ENCODE results near the gene FAM184B. TPM values are rescaled to one million over a fixed set of nuclear protein-coding genes. Genes with fewer than 3 reads are reported as not detected.

FAM184B gene
- total RNA-seq, 1 experiment from 2014 or later = 0.07 TPM

GRCh38 chr4:17650406-17650805, 131.0 kb downstream of the FAM184B start:
- BruUV-seq (replicated peaks) = no TSS peak
- Histone ChIP-seq H3K9me2 (ENCODE audit: insufficient read depth) (no peaks in the 10 kb centered on the region), H3K36me3 (ENCODE audit: control insufficient read depth in 1 of 2, insufficient read depth in 2 of 2, low read length in 2 of 2) (no peaks in the 10 kb centered on the region), H3K9ac (ENCODE audit: low read length) (no peak overlapping the region), H4K20me1 (ENCODE audit: insufficient read depth) (no peaks in the 10 kb centered on the region), H3K79me2 (ENCODE audit: insufficient read depth, low read length) (no peaks in the 10 kb centered on the region), H3K9me3 (ENCODE audit: control insufficient read depth in 1 of 2, insufficient read depth in 1 of 2, low read depth in 1 of 2, low read length in 2 of 2) (no peaks in the 10 kb centered on the region), H3K4me1 (ENCODE audit: control insufficient read depth in 1 of 2, insufficient read depth in 2 of 2, low read length in 2 of 2) (no peaks in the 10 kb centered on the region), H3K27me3 (ENCODE audit: insufficient read depth, low read length) (no peaks in the 10 kb centered on the region), H3K4me3 (replicated peaks in 1 of 2; ENCODE audit: low read depth in 1 of 2, low read length in 2 of 2) (no peak overlapping the region), H3K27ac (ENCODE audit: low read depth, low read length) (no peak overlapping the region), H2AFZ (ENCODE audit: low read depth, low read length, poor library complexity, severe bottlenecking) (no peak overlapping the region), H3K4me2 (ENCODE audit: low read length) (no peak overlapping the region)
- intact Hi-C loops (cut with micrococcal nuclease) = no loop called here
- TF ChIP-seq POLR2AphosphoS5 (IDR thresholded peaks at IDR 0.05; ENCODE audit: low read depth, low read length) = no peak
- TF ChIP-seq ELF1 (IDR thresholded peaks at IDR 0.05; ENCODE audit: borderline replicate concordance, low read depth) = no peak
- no peak for TF ChIP-seq TCF7L2 (IDR thresholded peaks at IDR 0.05; ENCODE audit: borderline replicate concordance, extremely low read depth, insufficient read depth, insufficient read length)
- TF ChIP-seq EGR1 (IDR thresholded peaks at IDR 0.05; ENCODE audit: low read depth) = no peak
- no peak for TF ChIP-seq FOSL1 (IDR thresholded peaks at IDR 0.05; ENCODE audit: low read depth)
- no peak for TF ChIP-seq YY1 (IDR thresholded peaks at IDR 0.05; ENCODE audit: extremely low read depth, insufficient replicate concordance, low read depth, low read length)
- no peak for TF ChIP-seq ATF3 (IDR thresholded peaks at IDR 0.05)
- no peak for TF ChIP-seq SIN3A (IDR thresholded peaks at IDR 0.05; ENCODE audit: low read depth)
- no peak for TF ChIP-seq EZH2 (IDR thresholded peaks at IDR 0.05)
- no peak for TF ChIP-seq SP1 (IDR thresholded peaks at IDR 0.05; ENCODE audit: low read depth)
- no peak for TF ChIP-seq SRF (IDR thresholded peaks at IDR 0.05; ENCODE audit: low read depth)
- TF ChIP-seq RAD21 (IDR thresholded peaks at IDR 0.05; ENCODE audit: low read depth) = no peak
- no peak for TF ChIP-seq ZBTB33 (IDR thresholded peaks at IDR 0.05; ENCODE audit: extremely low read depth, insufficient replicate concordance, low read length)
- TF ChIP-seq ZFX (IDR thresholded peaks at IDR 0.05) = no peak
- no peak for TF ChIP-seq REST (IDR thresholded peaks at IDR 0.05; ENCODE audit: low read depth)
- no peak for TF ChIP-seq CEBPB (IDR thresholded peaks at IDR 0.05; ENCODE audit: low read depth)
- no peak for TF ChIP-seq JUND (IDR thresholded peaks at IDR 0.05)
- no peak for TF ChIP-seq MAX (IDR thresholded peaks at IDR 0.05)
- CTCF ChIA-PET = no interaction called here
- RAD21 ChIA-PET (ENCODE audit: low non-redundant PET in 1 of 2, low total read pairs in 2 of 2, uncharacterized antibody in 2 of 2, unreplicated experiment in 2 of 2) = no interaction called here
- POLR2A ChIA-PET = no interaction called here
- DNase-seq (ENCODE audit: low read depth, low spot score) (no peak), ATAC-seq (no peak)

Data from HCT116 (cell line).